Measurements from ENCODE around the gene C10orf143.
"Not testable (repeated sequence)": the region's sequence is repeated elsewhere in the genome, so short reads cannot be mapped to it uniquely, and the experiment has no call there.

Gene C10orf143

GRCh38 chr10:130027716-130028464, 82.7 kb downstream of the C10orf143 start:
- no peak for DNase-seq

- DNase-seq, result no peak
Observed at GRCh38 chr10:130026670-130027456, 83.8 kb downstream of the C10orf143 start.

- no peak for DNase-seq
Observed at GRCh38 chr10:130025811-130026485, 84.7 kb downstream of the C10orf143 start.

- DNase-seq, result no peak
Observed at GRCh38 chr10:130025326-130025725, 85.3 kb downstream of the C10orf143 start.

- DNase-seq, result no peak
Observed at GRCh38 chr10:130024779-130025325, 85.8 kb downstream of the C10orf143 start.

GRCh38 chr10:130024326-130024725, 86.3 kb downstream of the C10orf143 start:
- not testable (repeated sequence) for DNase-seq

- DNase-seq, result no peak
Observed at GRCh38 chr10:130023454-130024230, 87.0 kb downstream of the C10orf143 start.

GRCh38 chr10:130022511-130023299, 87.9 kb downstream of the C10orf143 start:
- no peak for DNase-seq

GRCh38 chr10:130022086-130022485, 88.5 kb downstream of the C10orf143 start:
- no peak for DNase-seq

GRCh38 chr10:130021383-130021950, 89.2 kb downstream of the C10orf143 start:
- no peak for DNase-seq

GRCh38 chr10:130020651-130021382, 89.8 kb downstream of the C10orf143 start:
- DNase-seq, result no peak

- no peak for DNase-seq
Observed at GRCh38 chr10:130018730-130019185, 91.9 kb downstream of the C10orf143 start.

GRCh38 chr10:130018265-130018664, 92.4 kb downstream of the C10orf143 start:
- no peak for DNase-seq

GRCh38 chr10:130017631-130018022, 93.0 kb downstream of the C10orf143 start:
- DNase-seq, result no peak

- no peak for DNase-seq
Observed at GRCh38 chr10:130016993-130017630, 93.5 kb downstream of the C10orf143 start.

- no peak for DNase-seq
Observed at GRCh38 chr10:130016095-130016494, 94.5 kb downstream of the C10orf143 start.

GRCh38 chr10:130015075-130015695, 95.4 kb downstream of the C10orf143 start:
- no peak for DNase-seq

- no peak for DNase-seq
Observed at GRCh38 chr10:130014263-130015074, 96.2 kb downstream of the C10orf143 start.

Measured in activated CD4-positive, alpha-beta T cell treated with anti-CD3 and anti-CD28 coated beads, Interleukin-2, amount 50 U/mL, for 1 hour (primary cell).